H1 (cell line): ENCODE data around the gene P3H3. TPM values are rescaled to one million over a fixed set of nuclear protein-coding genes. Genes with fewer than 3 reads are reported as not detected.
A peak's percentile ranks its signal among the peaks of the same experiment; 100 is the strongest.

Experiments
- CTCF ChIA-PET: fragments of 300-600 bp; sonication (Branson Sonifier 250); formaldehyde crosslinking; loops from one replicate; lab custom pipeline; 2021; ENCODE audit not compliant: partially characterized antibody; lab: Charles Lee
- POLR2A ChIA-PET: fragments of 300-600 bp; sonication (Branson Sonifier 250); formaldehyde crosslinking; loops from one replicate; lab custom pipeline; 2021; ENCODE audit warnings: inconsistent platforms; ENCODE audit not compliant: partially characterized antibody; lab: Charles Lee
- DNase-seq, 2 experiments: peaks; one replicate each; pipeline versions ENCODE4 v3.0.0 to v3.0.0-alpha.2; 2010 to 2022; ENCODE audit warnings: low spot score in 2 of 2, low read depth in 1 of 2, mixed read lengths in 1 of 2
- FAIRE-seq: peaks from 2 replicates; lab custom pipeline; 2011; peaks lifted over from hg19 to GRCh38; lab: Jason Lieb, UNC
- H2AFZ ChIP-seq: 2 replicates; pipeline ENCODE4 v1.8.1; 2012; ENCODE audit warnings: low read length, inconsistent platforms
- H2AK5ac ChIP-seq: 2 replicates; pipeline ENCODE4 v1.6.1; 2013; ENCODE audit warnings: low read depth, low read length
- H2BK120ac ChIP-seq: replicated peaks from 2 replicates; pipeline ENCODE3; 2013; ENCODE audit warnings: low read depth, low read length, inconsistent platforms
- H2BK12ac ChIP-seq: 2 replicates; pipeline ENCODE4 v1.6.1; 2013; ENCODE audit warnings: low read depth, low read length
- H2BK15ac ChIP-seq: 2 replicates; pipeline ENCODE4 v1.6.1; 2013; ENCODE audit warnings: low read length
- H2BK20ac ChIP-seq: 2 replicates; pipeline ENCODE4 v1.6.1; 2013; ENCODE audit warnings: low read length
- H2BK5ac ChIP-seq: 2 replicates; pipeline ENCODE4 v1.6.1; 2013; ENCODE audit warnings: low read depth, low read length
- H3K14ac ChIP-seq: 2 replicates; pipeline ENCODE4 v1.6.1; 2013; ENCODE audit warnings: inconsistent platforms; ENCODE audit not compliant: insufficient read length
- H3K18ac ChIP-seq: 2 replicates; pipeline ENCODE4 v1.6.1; 2013; ENCODE audit warnings: low read length; ENCODE audit errors: extremely low read depth
- H3K23ac ChIP-seq: 2 replicates; pipeline ENCODE4 v1.6.1; 2013; ENCODE audit warnings: inconsistent platforms; ENCODE audit not compliant: insufficient read length
- H3K23me2 ChIP-seq: 2 replicates; pipeline ENCODE4 v1.6.1; 2013; ENCODE audit warnings: low read depth, low read length
- H3K27ac ChIP-seq: 2 replicates; pipeline ENCODE4 v1.6.1; 2011; ENCODE audit warnings: low read depth, low read length, inconsistent platforms
- H3K27me3 ChIP-seq, 4 experiments: replicated peaks in 1 of 4; 1 replicate in 1 of 4; 2 replicates in 3 of 4; pipeline versions ENCODE4 v1.6.1 to v1.8.1; 2011 to 2013; ENCODE audit warnings: low read length in 3 of 4, mild to moderate bottlenecking in 3 of 4, inconsistent platforms in 2 of 4, mixed read lengths in 2 of 4, moderate library complexity in 1 of 4; ENCODE audit not compliant: control insufficient read depth in 3 of 4, insufficient read depth in 3 of 4; ENCODE audit errors: extremely low read depth in 1 of 4
- H3K36me3 ChIP-seq, 4 experiments: 2 replicates each; pipeline versions ENCODE4 v1.6.1 to v1.8.1; 2011 to 2013; ENCODE audit warnings: mild to moderate bottlenecking in 4 of 4, low read length in 3 of 4, moderate library complexity in 2 of 4, control low read depth in 1 of 4, inconsistent platforms in 1 of 4; ENCODE audit not compliant: insufficient read depth in 4 of 4, control insufficient read depth in 2 of 4
- H3K4ac ChIP-seq: replicated peaks from 2 replicates; pipeline ENCODE3; 2013; ENCODE audit warnings: low read length, low read depth, mixed read lengths, inconsistent platforms; ENCODE audit not compliant: insufficient read length
- H3K4me1 ChIP-seq, 4 experiments: replicated peaks in 1 of 4; 1 replicate in 1 of 4; 2 replicates in 3 of 4; pipeline versions ENCODE4 v1.6.1 to v1.8.1; 2011 to 2013; ENCODE audit warnings: low read length in 3 of 4, inconsistent platforms in 2 of 4, mixed read lengths in 1 of 4; ENCODE audit not compliant: insufficient read depth in 4 of 4, control insufficient read depth in 3 of 4
- H3K4me2 ChIP-seq, 2 experiments: 2 replicates each; pipeline versions ENCODE4 v1.6.1 to v1.8.1; 2011 to 2013; ENCODE audit warnings: low read depth in 2 of 2, low read length in 2 of 2, control low read depth in 1 of 2, inconsistent platforms in 1 of 2, mild to moderate bottlenecking in 1 of 2; ENCODE audit not compliant: insufficient read depth in 1 of 2
- H3K4me3 ChIP-seq, 4 experiments: fragments of 200-600, 300-600 bp in 1 of 4; sonication (generic), shearing (Covaris generic), sonication (Bioruptor Twin) in 1 of 4; 2 replicates each; pipeline versions ENCODE4 v1.5.1 to v1.8.1; 2011 to 2016; ENCODE audit warnings: low read length in 4 of 4, low read depth in 3 of 4, control low read depth in 2 of 4, inconsistent platforms in 2 of 4, mild to moderate bottlenecking in 2 of 4, mixed read lengths in 1 of 4, moderate library complexity in 1 of 4; ENCODE audit not compliant: insufficient read depth in 2 of 4; ENCODE audit errors: extremely low read depth in 1 of 4
- H3K56ac ChIP-seq: replicated peaks from 2 replicates; pipeline ENCODE3; 2013; ENCODE audit warnings: low read depth, mild to moderate bottlenecking, mixed read lengths, low read length, inconsistent platforms; ENCODE audit not compliant: insufficient read length
- H3K79me1 ChIP-seq: 2 replicates; pipeline ENCODE4 v1.6.1; 2013; ENCODE audit warnings: low read depth, low read length, control low read depth
- H3K79me2 ChIP-seq, 2 experiments: 2 replicates each; pipeline versions ENCODE4 v1.6.1 to v1.8.1; 2012 to 2013; ENCODE audit warnings: low read length in 2 of 2, mild to moderate bottlenecking in 2 of 2, inconsistent platforms in 1 of 2; ENCODE audit not compliant: insufficient read depth in 2 of 2, control insufficient read depth in 1 of 2
- H3K9ac ChIP-seq, 4 experiments: replicated peaks in 1 of 4; 1 replicate in 1 of 4; 2 replicates in 3 of 4; pipeline versions ENCODE4 v1.6.1 to v1.8.1; 2011 to 2013; ENCODE audit warnings: low read depth in 3 of 4, low read length in 3 of 4, control low read depth in 2 of 4, mild to moderate bottlenecking in 2 of 4, moderate library complexity in 2 of 4, inconsistent platforms in 1 of 4; ENCODE audit errors: extremely low read depth in 1 of 4
- H3K9me3 ChIP-seq, 2 experiments: 2 replicates each; pipeline versions ENCODE4 v1.6.1 to v1.8.1; 2012 to 2013; ENCODE audit warnings: mild to moderate bottlenecking in 2 of 2, moderate library complexity in 2 of 2, control low read depth in 1 of 2, inconsistent platforms in 1 of 2, low read depth in 1 of 2, low read length in 1 of 2, mixed read lengths in 1 of 2; ENCODE audit not compliant: insufficient read depth in 2 of 2
- H4K20me1 ChIP-seq, 2 experiments: replicated peaks in 1 of 2; 2 replicates each; pipeline versions ENCODE3 to v1.8.1; 2011 to 2013; ENCODE audit warnings: inconsistent platforms in 2 of 2, low read length in 2 of 2, mild to moderate bottlenecking in 1 of 2; ENCODE audit not compliant: insufficient read depth in 2 of 2, control insufficient read depth in 1 of 2
- H4K5ac ChIP-seq: 2 replicates; pipeline ENCODE4 v1.6.1; 2013; ENCODE audit warnings: low read length, low read depth, mixed read lengths, inconsistent platforms; ENCODE audit not compliant: insufficient read length
- H4K8ac ChIP-seq: 2 replicates; pipeline ENCODE4 v1.8.0; 2013; ENCODE audit warnings: mild to moderate bottlenecking, moderate library complexity, low read length, inconsistent platforms; ENCODE audit not compliant: insufficient read depth; ENCODE audit errors: extremely low read depth
- H4K91ac ChIP-seq: replicated peaks from 2 replicates; pipeline ENCODE3; 2013; ENCODE audit warnings: low read length, mixed read lengths, inconsistent platforms; ENCODE audit not compliant: insufficient read length
- WGBS, 2 experiments: shearing (Covaris generic) in 1 of 2; methylation state at CpG; one replicate each; pipeline versions ENCODE4 v1.1.6 to v1.1.7; 2013 to 2015; ENCODE audit warnings: low lambda C conversion rate in 2 of 2, mixed read lengths in 2 of 2, inconsistent platforms in 1 of 2, low coverage in 1 of 2, missing lambda C conversion rate in 1 of 2; ENCODE audit not compliant: insufficient replicate concordance in 2 of 2, insufficient coverage in 1 of 2, insufficient read length in 1 of 2; ENCODE audit errors: extremely low coverage in 1 of 2, missing lambda C conversion rate in 1 of 2; 5-methylcytosine and 5-hydroxymethylcytosine counted together
- polyA plus RNA-seq, 7 experiments: library from polyadenylated mRNA; depleted of rRNA in 3 of 7; stranded (reverse) in 5 of 7; unstranded in 2 of 7; fragments of >200 nt in 5 of 7; fragments of 200-250 nt in 2 of 7; gene quantifications; 1 replicate in 5 of 7; 2 replicates in 1 of 7; 4 replicates in 1 of 7; pipeline versions ENCODE4 v1.2.1 to v1.2.3, GENCODE V29; 2011 to 2013; ENCODE audit warnings: missing spikeins in 2 of 7, mixed read lengths in 2 of 7
- total RNA-seq: library from RNA; stranded (reverse); fragmentation: NEBNext Ultra II Directional; extraction: Animal tissue kit (Norgen Biotek cat#: 25700); gene quantifications from 2 replicates; pipeline ENCODE4 v1.2.1, GENCODE V29; 2021

The P3H3 gene
- total and polyA plus RNA-seq, 2 of the 8 experiments (the other 6 are each of a cell fraction or from before 2014, with no cell fraction given) = 22.9 to 43.5 TPM

- Histone ChIP-seq H2BK15ac (no peak overlapping the region), H4K8ac (no peak overlapping the region), H3K79me2 (peaks cover 0 to 9% of the 10 kb centered on the region in 2 experiments; a peak in 1 of 4 replicates), H4K20me1 (peaks cover 0 to 4% of the 10 kb centered on the region in 2 experiments), H2AK5ac (no peak overlapping the region), H2BK120ac (no peak overlapping the region), H3K4me1 (peaks cover 4 to 24% (median 17%) of the 10 kb centered on the region in 4 experiments), H3K23me2 (peaks cover 16% of the 10 kb centered on the region), H2AFZ (no peak overlapping the region), H2BK20ac (no peak overlapping the region), H3K4ac (no peak overlapping the region), H4K5ac (peak overlapping the region; percentile 86), H4K91ac (peak overlapping the region; percentile 85), H3K27ac (peak overlapping the region; percentile 32; the same call in 1 of the 2 replicates), H3K4me3 (peak overlapping the region; percentile 88 to 94 (median 90)), H3K14ac (no peak overlapping the region), H3K18ac (peak overlapping the region; percentile 93), H3K56ac (no peak overlapping the region), H2BK5ac (0 out of 2 replicates have a peak overlapping the region, but pooled peaks have one; percentile 79), H3K79me1 (peaks cover 4% of the 10 kb centered on the region), H3K4me2 (peak overlapping the region; percentile 77 to 99), H3K9me3 (no peaks in the 10 kb centered on the region), H3K36me3 (peaks cover 16 to 33% (median 30%) of the 10 kb centered on the region in 4 experiments; a peak in 7 of 8 replicates), H3K23ac (no peak overlapping the region), H3K9ac (peak overlapping the region; percentile 24 to 84 (median 68); a peak in 6 of 7 replicates), H2BK12ac (no peak overlapping the region), H3K27me3 (peaks cover 0 to 4% (median 3%) of the 10 kb centered on the region in 4 experiments; a peak in 5 of 7 replicates)
- POLR2A ChIA-PET = interaction anchor here (0.6 to 27.1 kb wide), 20 partner anchors 11 to 227 kb away, joined by 3 to 388 read pairs (median 4); partner anchors contain the start of genes CDCA3, GNB3, LAG3 and MLF2
- WGBS, 2 experiments = 34% methylated on average over 19 of the region's 19 CpGs; no CpG with 5 or more reads in 1 of the 2 experiments
- DNase-seq = peak in 1 of 2 experiments; percentile 73
- FAIRE-seq = no peak
- CTCF ChIA-PET = interaction anchor here (0.6 to 23.7 kb wide), 11 partner anchors 10 to 226 kb away, joined by 3 to 532 read pairs (median 3); partner anchors contain the start of genes CD4, CDCA3, GNB3 and LAG3
Measured at GRCh38 chr12:6829536-6830220, 1.5 kb downstream of the P3H3 start.
